Measurements from ENCODE around the gene SPATA25. TPM values are rescaled to one million over a fixed set of nuclear protein-coding genes. Genes with fewer than 3 reads are reported as not detected.
A peak's percentile ranks its signal among the peaks of the same experiment; 100 is the strongest.

SPATA25 gene
- total RNA-seq, 1 experiment from 2014 or later, result 1.8 TPM

DNA sequence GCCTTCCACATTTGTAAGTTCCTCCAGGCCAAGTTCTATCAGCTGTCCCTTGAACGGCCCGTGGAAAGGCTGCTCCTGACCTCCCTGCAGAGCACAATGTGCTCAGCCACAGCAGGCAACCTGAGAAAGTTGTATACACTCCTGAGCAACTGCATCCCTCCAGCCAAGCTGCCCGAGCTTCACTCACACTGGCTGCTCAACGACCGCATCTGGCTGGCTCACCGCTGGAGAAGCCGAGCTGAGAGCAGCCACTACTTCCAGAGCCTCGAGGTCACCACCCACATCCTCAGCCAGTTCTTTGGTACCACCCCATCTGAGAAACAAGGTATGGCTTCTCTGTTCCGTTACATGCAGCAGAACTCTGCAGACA lies 4.3 kb downstream of the SPATA25 start:
- CTCF ChIA-PET, result no interaction called here
- H3K36me3 ChIP-seq (ENCODE audit: control insufficient read depth, insufficient read depth, low read length), result 0 out of 2 replicates have a peak, but pooled peaks cover 2% of the 10 kb centered on the region
- no peaks in the 10 kb centered on the region for H3K9me3 ChIP-seq (ENCODE audit: control insufficient read depth, insufficient read depth, low read depth, low read length)
- no peak for ATAC-seq
- no peaks in the 10 kb centered on the region for H3K27me3 ChIP-seq (ENCODE audit: control insufficient read depth, insufficient read depth, low read length)
- in situ Hi-C loops (cut with HindIII; ENCODE audit: low pct_unique_long_range_greater_than_20kb, low sequenced_read_pairs) (no loop called here), intact Hi-C loops (cut with micrococcal nuclease; ENCODE audit: unreplicated experiment) (no loop called here)
- no peak overlapping the region for H3K4me3 ChIP-seq (ENCODE audit: low read depth in 2 of 2, low read length in 2 of 2)
- DNase-seq (ENCODE audit: low read depth, low spot score), result no peak
- no TSS peak for BruUV-seq (replicated peaks)
- no peak overlapping the region for H3K27ac ChIP-seq (ENCODE audit: low read length)
- no peak for TF ChIP-seq TCF7L2 (IDR thresholded peaks at IDR 0.05; ENCODE audit: low read depth, low read length)
- no peak for TF ChIP-seq POLR2AphosphoS5 (IDR thresholded peaks at IDR 0.05; ENCODE audit: low read depth, low read length)
- TF ChIP-seq, protein P1, sequence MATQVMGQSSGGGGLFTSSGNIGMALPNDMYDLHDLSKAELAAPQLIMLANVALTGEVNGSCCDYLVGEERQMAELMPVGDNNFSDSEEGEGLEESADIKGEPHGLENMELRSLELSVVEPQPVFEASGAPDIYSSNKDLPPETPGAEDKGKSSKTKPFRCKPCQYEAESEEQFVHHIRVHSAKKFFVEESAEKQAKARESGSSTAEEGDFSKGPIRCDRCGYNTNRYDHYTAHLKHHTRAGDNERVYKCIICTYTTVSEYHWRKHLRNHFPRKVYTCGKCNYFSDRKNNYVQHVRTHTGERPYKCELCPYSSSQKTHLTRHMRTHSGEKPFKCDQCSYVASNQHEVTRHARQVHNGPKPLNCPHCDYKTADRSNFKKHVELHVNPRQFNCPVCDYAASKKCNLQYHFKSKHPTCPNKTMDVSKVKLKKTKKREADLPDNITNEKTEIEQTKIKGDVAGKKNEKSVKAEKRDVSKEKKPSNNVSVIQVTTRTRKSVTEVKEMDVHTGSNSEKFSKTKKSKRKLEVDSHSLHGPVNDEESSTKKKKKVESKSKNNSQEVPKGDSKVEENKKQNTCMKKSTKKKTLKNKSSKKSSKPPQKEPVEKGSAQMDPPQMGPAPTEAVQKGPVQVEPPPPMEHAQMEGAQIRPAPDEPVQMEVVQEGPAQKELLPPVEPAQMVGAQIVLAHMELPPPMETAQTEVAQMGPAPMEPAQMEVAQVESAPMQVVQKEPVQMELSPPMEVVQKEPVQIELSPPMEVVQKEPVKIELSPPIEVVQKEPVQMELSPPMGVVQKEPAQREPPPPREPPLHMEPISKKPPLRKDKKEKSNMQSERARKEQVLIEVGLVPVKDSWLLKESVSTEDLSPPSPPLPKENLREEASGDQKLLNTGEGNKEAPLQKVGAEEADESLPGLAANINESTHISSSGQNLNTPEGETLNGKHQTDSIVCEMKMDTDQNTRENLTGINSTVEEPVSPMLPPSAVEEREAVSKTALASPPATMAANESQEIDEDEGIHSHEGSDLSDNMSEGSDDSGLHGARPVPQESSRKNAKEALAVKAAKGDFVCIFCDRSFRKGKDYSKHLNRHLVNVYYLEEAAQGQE (IDR thresholded peaks at IDR 0.05; ENCODE audit: insufficient read depth in 1 of 2, low read depth in 2 of 2, low read length in 1 of 2), result no peak
- TF ChIP-seq, protein P2, sequence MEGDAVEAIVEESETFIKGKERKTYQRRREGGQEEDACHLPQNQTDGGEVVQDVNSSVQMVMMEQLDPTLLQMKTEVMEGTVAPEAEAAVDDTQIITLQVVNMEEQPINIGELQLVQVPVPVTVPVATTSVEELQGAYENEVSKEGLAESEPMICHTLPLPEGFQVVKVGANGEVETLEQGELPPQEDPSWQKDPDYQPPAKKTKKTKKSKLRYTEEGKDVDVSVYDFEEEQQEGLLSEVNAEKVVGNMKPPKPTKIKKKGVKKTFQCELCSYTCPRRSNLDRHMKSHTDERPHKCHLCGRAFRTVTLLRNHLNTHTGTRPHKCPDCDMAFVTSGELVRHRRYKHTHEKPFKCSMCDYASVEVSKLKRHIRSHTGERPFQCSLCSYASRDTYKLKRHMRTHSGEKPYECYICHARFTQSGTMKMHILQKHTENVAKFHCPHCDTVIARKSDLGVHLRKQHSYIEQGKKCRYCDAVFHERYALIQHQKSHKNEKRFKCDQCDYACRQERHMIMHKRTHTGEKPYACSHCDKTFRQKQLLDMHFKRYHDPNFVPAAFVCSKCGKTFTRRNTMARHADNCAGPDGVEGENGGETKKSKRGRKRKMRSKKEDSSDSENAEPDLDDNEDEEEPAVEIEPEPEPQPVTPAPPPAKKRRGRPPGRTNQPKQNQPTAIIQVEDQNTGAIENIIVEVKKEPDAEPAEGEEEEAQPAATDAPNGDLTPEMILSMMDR (IDR thresholded peaks at IDR 0.05), result no peak
- TF ChIP-seq SIN3A (IDR thresholded peaks at IDR 0.05; ENCODE audit: borderline replicate concordance, insufficient read depth, low read depth, low read length), result no peak
- POLR2A ChIA-PET, result no interaction called here
- peaks cover 4% of the 10 kb centered on the region; the same call in 1 of the 2 replicates for H3K4me1 ChIP-seq (ENCODE audit: control insufficient read depth, insufficient read depth, low read length)

DNA sequence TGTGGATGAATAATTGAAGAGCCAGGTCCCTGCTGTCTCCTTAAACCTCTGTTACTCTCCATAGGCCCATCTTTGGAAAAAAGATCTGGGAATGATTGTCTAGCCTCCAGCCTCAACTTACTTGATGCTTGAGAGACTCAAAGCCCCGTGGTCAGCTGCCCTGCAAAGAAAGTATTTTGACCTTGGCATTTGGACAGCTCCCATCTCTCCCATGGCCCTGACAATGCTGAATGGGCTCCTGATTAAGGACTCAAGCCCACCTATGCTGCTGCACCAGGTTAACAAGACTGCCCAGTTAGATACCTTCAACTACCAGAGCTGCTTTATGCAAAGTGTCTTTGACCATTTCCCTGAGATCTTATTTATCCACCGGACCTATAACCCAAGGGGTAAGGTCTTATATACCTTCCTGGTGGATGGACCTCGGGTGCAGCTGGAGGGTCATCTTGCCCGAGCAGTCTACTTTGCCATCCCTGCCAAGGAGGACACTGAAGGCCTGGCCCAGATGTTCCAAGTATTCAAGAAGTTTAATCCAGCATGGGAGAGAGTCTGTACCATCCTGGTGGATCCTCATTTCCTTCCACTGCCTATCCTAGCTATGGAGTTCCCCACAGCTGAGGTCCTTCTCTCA lies 4.8 kb downstream of the SPATA25 start:
- Histone ChIP-seq H3K36me3 (ENCODE audit: control insufficient read depth, insufficient read depth, low read length) (0 out of 2 replicates have a peak, but pooled peaks cover 2% of the 10 kb centered on the region), H3K4me1 (ENCODE audit: control insufficient read depth, insufficient read depth, low read length) (peaks cover 4% of the 10 kb centered on the region; the same call in 1 of the 2 replicates), H3K9me3 (ENCODE audit: control insufficient read depth, insufficient read depth, low read depth, low read length) (no peaks in the 10 kb centered on the region), H3K4me3 (ENCODE audit: low read depth in 2 of 2, low read length in 2 of 2) (no peak overlapping the region), H3K27me3 (ENCODE audit: control insufficient read depth, insufficient read depth, low read length) (no peaks in the 10 kb centered on the region), H3K27ac (ENCODE audit: low read length) (no peak overlapping the region)
- in situ Hi-C loops (cut with HindIII; ENCODE audit: low pct_unique_long_range_greater_than_20kb, low sequenced_read_pairs), result no loop called here
- intact Hi-C loops (cut with micrococcal nuclease; ENCODE audit: unreplicated experiment), result no loop called here
- ChIA-PET CTCF (interaction anchor here (2.2 kb wide), 1 partner anchor 8 kb away, joined by 5 read pairs; no protein-coding TSS in a partner anchor), POLR2A (no interaction called here)
- ATAC-seq, result no peak
- TF ChIP-seq, protein P1 (IDR thresholded peaks at IDR 0.05; ENCODE audit: insufficient read depth in 1 of 2, low read depth in 2 of 2, low read length in 1 of 2), result 0 out of 4 replicates have a peak, but pooled peaks of 1 of the 2 experiments have one; percentile 47
- TF ChIP-seq, protein P2 (IDR thresholded peaks at IDR 0.05), result no peak
- TF ChIP-seq POLR2AphosphoS5 (IDR thresholded peaks at IDR 0.05; ENCODE audit: low read depth, low read length) (no peak), SIN3A (IDR thresholded peaks at IDR 0.05; ENCODE audit: borderline replicate concordance, insufficient read depth, low read depth, low read length) (no peak), TCF7L2 (IDR thresholded peaks at IDR 0.05; ENCODE audit: low read depth, low read length) (no peak)
- DNase-seq (ENCODE audit: low read depth, low spot score), result no peak
- BruUV-seq (replicated peaks), result no TSS peak
